GM23338 (cell line): ENCODE data around the gene HCFC2. TPM values are rescaled to one million over a fixed set of nuclear protein-coding genes. Genes with fewer than 3 reads are reported as not detected.

Experiments
- ATAC-seq: fragments of 200-7000 bp; cut with Tn5 transposase; 3 replicates; pipeline ENCODE4 v1.9.1; 2020
- DNase-seq: peaks from one replicate; pipeline ENCODE4 v3.0.0-alpha.2; 2015; ENCODE audit warnings: low spot score
- H2AFZ ChIP-seq: fragments of 200-600 bp; sonication (generic); 2 replicates; pipeline ENCODE4 v1.8.0; 2016; ENCODE audit warnings: antibody characterized with exemption, mild to moderate bottlenecking, moderate library complexity
- H3F3A ChIP-seq: fragments of 200-600 bp; sonication (generic); replicated peaks from 2 replicates; pipeline ENCODE4 v1.8.0; 2017; ENCODE audit warnings: antibody characterized with exemption, mixed run types, low read depth
- H3K27ac ChIP-seq: fragments of 200-600 bp; sonication (generic); 2 replicates; pipeline ENCODE4 v1.6.1; 2016; ENCODE audit warnings: low read depth
- H3K27me3 ChIP-seq: fragments of 200-600 bp; sonication (generic); 2 replicates; pipeline ENCODE4 v1.8.0; 2016; ENCODE audit warnings: mild to moderate bottlenecking, mixed run types, moderate library complexity; ENCODE audit not compliant: insufficient read depth
- H3K36me3 ChIP-seq: fragments of 200-600 bp; sonication (generic); 2 replicates; pipeline ENCODE4 v1.8.0; 2016; ENCODE audit warnings: mild to moderate bottlenecking; ENCODE audit not compliant: insufficient read depth
- H3K4me1 ChIP-seq: fragments of 200-600 bp; sonication (generic); 2 replicates; pipeline ENCODE4 v1.8.0; 2016; ENCODE audit warnings: mild to moderate bottlenecking, moderate library complexity; ENCODE audit not compliant: insufficient read depth
- H3K4me2 ChIP-seq: fragments of 200-600 bp; sonication (generic); 2 replicates; pipeline ENCODE4 v1.7.1; 2017; ENCODE audit warnings: mixed run types
- H3K4me3 ChIP-seq: fragments of 200-600 bp; sonication (generic); 2 replicates; pipeline ENCODE4 v1.6.1; 2016; ENCODE audit warnings: mixed run types
- H3K79me2 ChIP-seq: fragments of 200-600 bp; sonication (generic); replicated peaks from 2 replicates; pipeline ENCODE4 v1.8.0; 2017; ENCODE audit warnings: mild to moderate bottlenecking; ENCODE audit not compliant: insufficient read depth
- H3K9me2 ChIP-seq: fragments of 200-600 bp; sonication (generic); 2 replicates; pipeline ENCODE4 v1.8.0; 2017; ENCODE audit not compliant: insufficient read depth
- H4K20me1 ChIP-seq: fragments of 200-600 bp; sonication (generic); replicated peaks from 2 replicates; pipeline ENCODE4 v1.8.0; 2017; ENCODE audit warnings: mild to moderate bottlenecking; ENCODE audit not compliant: insufficient read depth
- H3K27ac Mint-ChIP-seq: 2 replicates; pipeline ENCODE4 v1.8.0; 2020; ENCODE audit warnings: inconsistent platforms, mild to moderate bottlenecking, moderate library complexity, mixed read lengths
- H3K27me3 Mint-ChIP-seq: 3 replicates; pipeline ENCODE4 v1.8.0; 2022; ENCODE audit warnings: low read depth, mild to moderate bottlenecking, moderate library complexity, mixed read lengths, inconsistent platforms; ENCODE audit not compliant: insufficient read depth, poor library complexity
- H3K36me3 Mint-ChIP-seq: 3 replicates; pipeline ENCODE4 v1.8.0; 2021; ENCODE audit warnings: low read depth, mild to moderate bottlenecking, inconsistent platforms, moderate library complexity, mixed read lengths
- H3K4me1 Mint-ChIP-seq: 3 replicates; pipeline ENCODE4 v1.8.0; 2020; ENCODE audit warnings: mild to moderate bottlenecking, inconsistent platforms, mixed read lengths
- H3K4me3 Mint-ChIP-seq: 3 replicates; pipeline ENCODE4 v1.8.0; 2021; ENCODE audit warnings: moderate library complexity, mild to moderate bottlenecking, inconsistent platforms, mixed read lengths
- H3K9me3 Mint-ChIP-seq: 3 replicates; pipeline ENCODE4 v1.8.0; 2020; ENCODE audit warnings: moderate library complexity, mild to moderate bottlenecking, inconsistent platforms, mixed read lengths
- EZH2phosphoT487 ChIP-seq: fragments of 200-600 bp; sonication (generic); IDR thresholded peaks from one replicate; pipeline ENCODE4 v1.8.1; 2018; ENCODE audit warnings: antibody characterized with exemption; ENCODE audit not compliant: unreplicated experiment
- JUNB ChIP-seq: IDR thresholded peaks from one replicate; pipeline ENCODE4 v1.6.1; 2016; ENCODE audit warnings: antibody characterized with exemption; ENCODE audit not compliant: unreplicated experiment
- NANOG ChIP-seq: IDR thresholded peaks from 2 replicates; pipeline ENCODE4 v1.6.1; 2016; ENCODE audit warnings: antibody characterized with exemption, borderline replicate concordance
- ZNF114 ChIP-seq: fragments of 250-450 bp; sonication (Bioruptor Pico); IDR thresholded peaks from 2 replicates; pipeline ENCODE4 v1.5.0; 2020; ENCODE audit warnings: mild to moderate bottlenecking, moderate library complexity
- ZNF462 ChIP-seq: fragments of 250-450 bp; sonication (Bioruptor Pico); IDR thresholded peaks from 2 replicates; pipeline ENCODE4 v1.5.0; 2020; ENCODE audit warnings: mild to moderate bottlenecking, moderate library complexity
- polyA plus RNA-seq: library from polyadenylated mRNA; unstranded; fragments of >200 nt; fragmentation: Nextera tagmentation; extraction: Ambion mirVana; gene quantifications from 2 replicates; pipeline ENCODE4 v1.2.1, GENCODE V29; 2016
- total RNA-seq: library from RNA; depleted of rRNA; stranded (reverse); fragments of >200 nt; shearing (Covaris generic); gene quantifications from 2 replicates; pipeline ENCODE4 v1.2.3, GENCODE V29; 2014
- TF ChIP-seq, protein P1 (sequence below): IDR thresholded peaks from one replicate; pipeline ENCODE4 v1.6.1; 2018; ENCODE audit warnings: antibody characterized with exemption; ENCODE audit not compliant: unreplicated experiment
- TF ChIP-seq, protein P2 (sequence below), 2 experiments: fragments of 200-600 bp in 1 of 2; sonication (generic) in 1 of 2; conservative IDR thresholded peaks; 2 replicates each; pipeline versions ENCODE4 v1.5.1 to v1.6.1; 2016 to 2017; ENCODE audit warnings: antibody characterized with exemption in 2 of 2, low read depth in 2 of 2, mild to moderate bottlenecking in 2 of 2, moderate library complexity in 1 of 2

Gene HCFC2
- total and polyA plus RNA-seq, 2 experiments from 2014 or later, result 1.9 to 2.5 TPM

DNA sequence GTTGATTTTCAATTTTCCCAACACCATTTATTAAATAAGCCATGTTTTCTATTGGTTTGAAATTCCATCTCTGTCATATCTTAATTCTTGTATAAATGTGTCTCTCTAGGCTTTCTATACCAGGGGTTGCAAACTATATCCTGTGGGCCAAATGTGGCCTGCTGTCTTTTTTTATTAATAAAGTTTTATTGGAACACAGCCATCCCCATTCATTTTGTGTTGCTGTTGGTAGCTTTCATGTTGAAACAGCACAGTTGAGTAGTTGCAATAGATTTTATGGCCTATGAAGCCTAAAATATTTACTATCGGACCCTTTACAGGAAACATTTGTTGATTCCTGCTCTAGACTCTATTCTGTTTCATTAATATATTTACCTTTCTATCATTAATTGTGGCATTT, 9.4 kb downstream of the HCFC2 start (continued):
- TF ChIP-seq ZNF462 (CRISPR knock-in tag), result no peak
- TF ChIP-seq, protein P1, sequence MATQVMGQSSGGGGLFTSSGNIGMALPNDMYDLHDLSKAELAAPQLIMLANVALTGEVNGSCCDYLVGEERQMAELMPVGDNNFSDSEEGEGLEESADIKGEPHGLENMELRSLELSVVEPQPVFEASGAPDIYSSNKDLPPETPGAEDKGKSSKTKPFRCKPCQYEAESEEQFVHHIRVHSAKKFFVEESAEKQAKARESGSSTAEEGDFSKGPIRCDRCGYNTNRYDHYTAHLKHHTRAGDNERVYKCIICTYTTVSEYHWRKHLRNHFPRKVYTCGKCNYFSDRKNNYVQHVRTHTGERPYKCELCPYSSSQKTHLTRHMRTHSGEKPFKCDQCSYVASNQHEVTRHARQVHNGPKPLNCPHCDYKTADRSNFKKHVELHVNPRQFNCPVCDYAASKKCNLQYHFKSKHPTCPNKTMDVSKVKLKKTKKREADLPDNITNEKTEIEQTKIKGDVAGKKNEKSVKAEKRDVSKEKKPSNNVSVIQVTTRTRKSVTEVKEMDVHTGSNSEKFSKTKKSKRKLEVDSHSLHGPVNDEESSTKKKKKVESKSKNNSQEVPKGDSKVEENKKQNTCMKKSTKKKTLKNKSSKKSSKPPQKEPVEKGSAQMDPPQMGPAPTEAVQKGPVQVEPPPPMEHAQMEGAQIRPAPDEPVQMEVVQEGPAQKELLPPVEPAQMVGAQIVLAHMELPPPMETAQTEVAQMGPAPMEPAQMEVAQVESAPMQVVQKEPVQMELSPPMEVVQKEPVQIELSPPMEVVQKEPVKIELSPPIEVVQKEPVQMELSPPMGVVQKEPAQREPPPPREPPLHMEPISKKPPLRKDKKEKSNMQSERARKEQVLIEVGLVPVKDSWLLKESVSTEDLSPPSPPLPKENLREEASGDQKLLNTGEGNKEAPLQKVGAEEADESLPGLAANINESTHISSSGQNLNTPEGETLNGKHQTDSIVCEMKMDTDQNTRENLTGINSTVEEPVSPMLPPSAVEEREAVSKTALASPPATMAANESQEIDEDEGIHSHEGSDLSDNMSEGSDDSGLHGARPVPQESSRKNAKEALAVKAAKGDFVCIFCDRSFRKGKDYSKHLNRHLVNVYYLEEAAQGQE, result no peak

DNA sequence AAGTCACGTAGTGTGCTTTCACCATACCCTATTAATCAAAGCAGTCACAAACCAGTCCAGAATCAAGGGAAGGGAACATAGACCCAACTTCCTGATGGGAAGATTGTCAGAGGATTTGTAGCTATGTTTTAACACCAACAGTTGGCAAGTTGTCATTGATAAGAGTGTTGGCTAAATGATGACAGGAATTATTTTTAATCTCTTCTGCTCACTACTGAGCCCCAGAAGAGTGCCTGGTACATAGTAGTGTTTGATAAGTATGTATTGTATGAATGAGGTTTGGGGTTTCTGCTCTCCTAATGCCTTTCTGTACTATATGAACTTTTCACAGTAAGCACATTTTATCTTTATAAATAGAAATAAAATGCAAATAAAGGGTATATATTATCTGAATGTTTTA, 14.7 kb downstream of the HCFC2 start:
- H3K4me2 ChIP-seq, result no peak overlapping the region
- no peaks in the 10 kb centered on the region for H3K27me3 ChIP-seq
- ATAC-seq, result no peak
- H3K9me2 ChIP-seq, result no peaks in the 10 kb centered on the region
- H3K36me3 Mint-ChIP-seq, result no peaks in the 10 kb centered on the region
- H3K4me1 Mint-ChIP-seq, result no peaks in the 10 kb centered on the region
- H4K20me1 ChIP-seq, result no peaks in the 10 kb centered on the region
- no peaks in the 10 kb centered on the region for H3K36me3 ChIP-seq
- no peak overlapping the region for H3K27ac Mint-ChIP-seq
- H3F3A ChIP-seq, result no peaks in the 10 kb centered on the region
- H3K4me3 ChIP-seq, result no peak overlapping the region
- H3K4me3 Mint-ChIP-seq, result no peak overlapping the region
- no peaks in the 10 kb centered on the region for H3K79me2 ChIP-seq
- H3K27ac ChIP-seq, result no peak overlapping the region
- no peak overlapping the region for H2AFZ ChIP-seq
- H3K9me3 Mint-ChIP-seq, result no peaks in the 10 kb centered on the region
- DNase-seq, result no peak
- peaks cover 3% of the 10 kb centered on the region for H3K27me3 Mint-ChIP-seq
- H3K4me1 ChIP-seq, result no peaks in the 10 kb centered on the region
- TF ChIP-seq JUNB (no peak), NANOG (no peak), ZNF114 (no peak), EZH2phosphoT487 (no peak)
- TF ChIP-seq, protein P2, sequence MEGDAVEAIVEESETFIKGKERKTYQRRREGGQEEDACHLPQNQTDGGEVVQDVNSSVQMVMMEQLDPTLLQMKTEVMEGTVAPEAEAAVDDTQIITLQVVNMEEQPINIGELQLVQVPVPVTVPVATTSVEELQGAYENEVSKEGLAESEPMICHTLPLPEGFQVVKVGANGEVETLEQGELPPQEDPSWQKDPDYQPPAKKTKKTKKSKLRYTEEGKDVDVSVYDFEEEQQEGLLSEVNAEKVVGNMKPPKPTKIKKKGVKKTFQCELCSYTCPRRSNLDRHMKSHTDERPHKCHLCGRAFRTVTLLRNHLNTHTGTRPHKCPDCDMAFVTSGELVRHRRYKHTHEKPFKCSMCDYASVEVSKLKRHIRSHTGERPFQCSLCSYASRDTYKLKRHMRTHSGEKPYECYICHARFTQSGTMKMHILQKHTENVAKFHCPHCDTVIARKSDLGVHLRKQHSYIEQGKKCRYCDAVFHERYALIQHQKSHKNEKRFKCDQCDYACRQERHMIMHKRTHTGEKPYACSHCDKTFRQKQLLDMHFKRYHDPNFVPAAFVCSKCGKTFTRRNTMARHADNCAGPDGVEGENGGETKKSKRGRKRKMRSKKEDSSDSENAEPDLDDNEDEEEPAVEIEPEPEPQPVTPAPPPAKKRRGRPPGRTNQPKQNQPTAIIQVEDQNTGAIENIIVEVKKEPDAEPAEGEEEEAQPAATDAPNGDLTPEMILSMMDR (conservative IDR thresholded peaks at IDR 0.05; ENCODE audit: low read depth in 2 of 2), result no peak
